Skin epidermis (tissue), 12 donors: ENCODE data around the gene VPS13D.
"Not testable (repeated sequence)": the region's sequence is repeated elsewhere in the genome, so short reads cannot be mapped to it uniquely, and the experiment has no call there.

Experiments used
- H3K27ac ChIP-seq, 21 experiments: fragments of 200-600 bp; sonication (generic) in 11 of 21; one replicate each; pipeline ENCODE4 v1.5.0; 2020; ENCODE audit warnings: mild to moderate bottlenecking in 3 of 21, inconsistent platforms in 2 of 21, moderate library complexity in 2 of 21
- H3K4me3 ChIP-seq, 7 experiments: fragments of 200-600 bp; sonication (generic) in 2 of 7; one replicate each; pipeline ENCODE4 v1.5.0; 2020; ENCODE audit warnings: inconsistent platforms in 2 of 7, mild to moderate bottlenecking in 2 of 7, moderate library complexity in 1 of 7

Gene VPS13D

DNA sequence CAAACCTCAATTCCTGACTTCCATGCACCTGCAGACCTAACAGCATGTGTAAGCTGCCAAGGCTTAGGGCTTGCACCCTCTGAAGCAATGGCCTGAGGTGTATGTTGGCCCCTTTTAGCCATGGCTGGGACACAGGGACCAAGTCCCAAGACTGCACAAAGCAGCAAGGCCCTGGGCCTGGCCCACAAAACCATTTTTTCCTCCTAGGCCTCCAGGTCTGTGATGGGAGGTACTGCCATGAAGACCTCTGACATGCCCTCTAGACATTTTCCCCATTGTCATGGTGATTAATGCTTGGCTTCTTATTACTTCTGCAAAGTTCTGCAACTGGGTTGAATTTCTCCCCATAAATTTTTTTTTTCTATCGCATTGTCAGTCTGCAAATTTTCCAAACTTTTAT lies 7.1 kb upstream of the VPS13D start:
- H3K4me3 ChIP-seq, H3K27ac ChIP-seq: not testable (repeated sequence)

GRCh38 chr1:12224092-12224491 lies 5.7 kb upstream of the VPS13D start:
- not testable (repeated sequence) for H3K27ac ChIP-seq, H3K4me3 ChIP-seq

DNA sequence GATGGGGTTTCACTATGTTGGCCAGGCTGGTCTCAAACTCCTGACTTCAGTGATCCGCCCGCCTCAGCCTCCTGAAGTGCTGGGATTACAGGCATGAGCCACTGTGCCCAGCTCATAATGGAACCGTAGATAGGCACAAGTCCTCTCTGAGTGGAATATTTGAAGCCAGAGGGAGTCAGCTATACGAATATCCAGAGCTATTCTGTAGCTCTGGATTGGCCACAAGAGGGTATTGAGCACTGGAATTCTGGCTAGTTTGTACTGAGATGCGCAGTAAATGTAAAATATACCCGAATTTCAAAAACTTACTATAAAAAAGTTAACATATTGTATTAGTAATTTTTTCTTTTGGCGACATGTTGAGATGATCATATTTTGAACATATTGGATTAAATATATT lies 851 bp upstream of the VPS13D start:
- Histone ChIP-seq H3K27ac (no peak overlapping the region), H3K4me3 (no peak overlapping the region)

DNA sequence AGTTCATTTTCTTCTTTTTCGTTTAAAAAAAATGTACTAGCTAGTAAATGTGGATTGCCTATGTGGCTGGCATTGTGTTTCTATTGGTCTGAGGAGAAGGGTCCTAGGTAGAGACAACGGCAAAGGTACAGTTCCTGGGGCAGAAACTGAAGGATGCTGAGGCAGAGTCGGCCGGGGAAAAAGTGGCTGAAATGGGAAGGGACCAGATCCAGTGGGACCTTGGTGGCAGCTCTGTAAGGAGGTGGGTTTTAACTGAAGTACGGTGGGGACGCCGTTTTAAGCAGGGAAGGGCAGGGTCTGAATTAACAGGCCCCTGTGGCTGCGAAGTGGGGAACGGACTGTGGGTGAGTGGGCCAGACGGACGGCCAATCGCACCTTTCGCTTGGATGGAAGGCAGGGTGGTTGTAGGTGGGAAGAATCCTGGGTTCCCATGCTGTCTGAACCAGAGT lies 420 bp upstream of the VPS13D start:
- Histone ChIP-seq H3K27ac (peak overlapping the region in 5 of 21 experiments; percentile 95 to 99 (median 99)), H3K4me3 (peak overlapping the region in 2 of 7 experiments; percentile 100)

DNA sequence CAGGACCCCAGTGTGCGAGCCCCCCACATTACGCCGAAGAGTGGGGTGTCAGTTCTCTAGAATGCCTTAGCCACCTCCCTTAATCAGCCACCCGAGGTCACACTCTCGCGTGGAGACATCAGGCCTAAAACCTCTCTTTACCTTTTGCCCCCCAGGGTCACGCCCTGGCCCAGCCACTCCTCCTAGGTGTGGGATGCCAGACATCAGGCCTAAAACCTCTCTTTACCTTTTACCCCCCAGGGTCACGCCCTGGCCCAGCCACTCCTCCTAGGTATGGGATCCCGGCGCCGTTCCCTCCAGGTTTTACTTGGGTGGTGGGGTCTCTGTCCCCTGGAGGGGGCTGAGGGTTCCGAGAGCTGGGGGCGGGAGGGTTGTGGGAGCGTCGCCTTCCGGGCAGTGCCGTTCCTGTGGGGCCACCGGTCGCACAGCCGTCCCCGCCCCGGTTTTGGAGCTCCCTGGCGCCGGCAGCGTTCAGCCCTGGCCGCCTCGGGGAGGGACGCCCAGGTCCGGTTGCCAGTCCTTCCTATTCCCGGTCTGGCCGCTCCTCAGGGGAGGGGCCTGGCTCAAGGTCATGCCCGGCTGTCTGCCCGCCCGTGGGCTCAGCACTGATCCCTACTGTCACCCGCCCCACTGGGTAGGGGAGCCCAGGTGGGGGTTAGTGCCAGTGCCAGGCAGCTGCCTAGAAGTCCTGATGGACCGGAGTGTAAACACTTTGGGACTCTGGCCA lies 882 bp downstream of the VPS13D start:
- peak overlapping the region; percentile 93 to 99 (median 98) for H3K27ac ChIP-seq
- peak overlapping the region; percentile 80 to 100 (median 99) for H3K4me3 ChIP-seq

DNA sequence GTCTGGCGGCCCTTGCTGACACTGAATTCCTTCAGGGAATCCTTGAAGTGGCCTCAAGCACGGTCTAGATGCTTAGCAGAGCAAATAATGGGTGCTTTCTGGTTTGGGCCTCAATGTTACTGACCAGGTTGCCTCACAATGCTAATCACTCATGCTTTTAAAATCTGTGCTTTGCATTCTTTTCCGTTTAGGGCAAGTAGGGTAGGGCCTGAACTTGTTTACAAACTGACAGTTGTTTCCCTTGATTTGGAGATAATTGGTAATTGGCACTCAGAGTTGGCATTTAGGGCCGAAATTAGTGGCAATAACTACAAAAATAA lies 1.4 kb downstream of the VPS13D start:
- H3K4me3 ChIP-seq = peak overlapping the region; percentile 80 to 100 (median 99)
- peak overlapping the region; percentile 93 to 99 (median 98) for H3K27ac ChIP-seq

- H3K4me3 ChIP-seq = no peak overlapping the region
- peak overlapping the region in 16 of 21 experiments; percentile 8 to 99 (median 97) for H3K27ac ChIP-seq
These were observed 2.4 kb downstream of the VPS13D start for GRCh38 chr1:12232221-12232620.

DNA sequence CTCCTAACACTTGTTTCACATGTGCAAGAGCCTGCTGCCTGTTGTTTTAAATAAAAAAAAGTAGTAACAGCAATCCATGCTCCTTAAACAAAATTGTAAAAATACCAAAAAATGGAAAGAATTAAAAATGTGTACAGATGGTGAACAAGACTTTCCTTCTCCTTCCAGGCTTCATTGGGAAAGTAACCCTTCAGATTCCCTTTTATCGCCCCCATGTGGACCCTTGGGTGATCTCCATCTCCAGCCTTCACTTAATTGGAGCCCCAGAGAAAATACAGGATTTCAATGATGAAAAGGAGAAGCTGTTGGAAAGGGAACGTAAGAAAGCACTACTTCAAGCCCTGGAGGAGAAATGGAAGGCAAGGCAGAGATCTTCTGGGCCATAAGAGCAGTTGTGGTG lies 14.2 kb downstream of the VPS13D start:
- H3K27ac ChIP-seq = peak overlapping the region in 20 of 21 experiments; percentile 9 to 68 (median 56)
- no peak overlapping the region for H3K4me3 ChIP-seq

- peak overlapping the region in 18 of 21 experiments; percentile 20 to 68 (median 58) for H3K27ac ChIP-seq
These were observed 14.8 kb downstream of the VPS13D start for GRCh38 chr1:12244585-12244984.

GRCh38 chr1:12245116-12245515 lies 15.3 kb downstream of the VPS13D start:
- Histone ChIP-seq H3K27ac (peak overlapping the region in 15 of 21 experiments; percentile 19 to 69 (median 61)), H3K4me3 (no peak overlapping the region)

More at GRCh38 chr1:12244585-12244984, 14.8 kb downstream of the VPS13D start:
- no peak overlapping the region for H3K4me3 ChIP-seq

GRCh38 chr1:12245733-12246132 lies 15.9 kb downstream of the VPS13D start:
- peak overlapping the region in 10 of 21 experiments; percentile 20 to 69 (median 54) for H3K27ac ChIP-seq
- no peak overlapping the region for H3K4me3 ChIP-seq

GRCh38 chr1:12246584-12246983 lies 16.8 kb downstream of the VPS13D start:
- Histone ChIP-seq H3K27ac (peak overlapping the region in 1 of 21 experiments; percentile 69), H3K4me3 (no peak overlapping the region)

GRCh38 chr1:12249181-12249580 lies 19.4 kb downstream of the VPS13D start:
- H3K27ac ChIP-seq = peak overlapping the region in 1 of 21 experiments; percentile 34
- H3K4me3 ChIP-seq = no peak overlapping the region

- Histone ChIP-seq H3K4me3 (no peak overlapping the region), H3K27ac (no peak overlapping the region)
These were observed 19.9 kb downstream of the VPS13D start for GRCh38 chr1:12249748-12250147.

DNA sequence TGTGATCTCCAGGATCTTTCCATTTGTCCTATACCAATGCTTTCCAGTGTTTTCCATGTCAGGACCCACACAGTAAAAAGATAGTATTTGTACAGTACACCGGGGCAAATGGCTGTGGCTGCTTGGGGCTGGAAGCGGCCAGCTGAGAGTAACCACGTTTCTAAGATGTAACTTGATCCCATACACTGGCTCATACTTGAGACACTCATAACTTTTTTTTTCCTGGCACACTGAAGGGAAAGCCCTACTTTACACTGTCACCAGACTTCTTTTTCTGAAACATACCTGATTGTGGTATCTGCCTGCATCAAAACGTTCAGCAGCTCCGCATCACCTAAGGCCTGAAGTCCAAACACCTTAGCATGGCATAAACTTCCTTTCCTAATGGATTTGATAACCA lies 21.6 kb downstream of the VPS13D start:
- no peak overlapping the region for H3K4me3 ChIP-seq
- H3K27ac ChIP-seq = no peak overlapping the region

- no peak overlapping the region for H3K4me3 ChIP-seq
- H3K27ac ChIP-seq = no peak overlapping the region
These were observed 26.1 kb downstream of the VPS13D start for GRCh38 chr1:12255913-12256312.

- no peak overlapping the region for H3K27ac ChIP-seq
- H3K4me3 ChIP-seq = no peak overlapping the region
These were observed 28.4 kb downstream of the VPS13D start for GRCh38 chr1:12258272-12258671.

DNA sequence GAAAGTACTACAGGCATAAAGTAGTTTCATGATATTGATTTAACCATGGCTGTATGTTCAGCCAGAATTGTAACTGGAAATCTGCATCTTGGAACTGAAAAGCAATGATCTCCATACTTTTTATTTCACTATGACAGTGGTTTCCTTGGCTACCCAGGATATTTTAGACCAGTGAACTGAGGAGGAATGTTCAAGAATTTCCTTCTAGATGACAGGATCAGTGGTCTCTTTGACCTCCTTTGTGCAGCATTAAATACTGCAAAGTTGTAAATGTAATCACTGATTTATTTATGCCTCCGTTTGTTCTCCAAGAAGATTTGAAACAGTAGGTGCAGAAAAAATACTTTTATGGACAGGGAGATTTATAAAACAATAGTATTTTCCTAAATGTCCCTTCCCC lies 39.5 kb downstream of the VPS13D start:
- H3K27ac ChIP-seq = no peak overlapping the region
- no peak overlapping the region for H3K4me3 ChIP-seq

DNA sequence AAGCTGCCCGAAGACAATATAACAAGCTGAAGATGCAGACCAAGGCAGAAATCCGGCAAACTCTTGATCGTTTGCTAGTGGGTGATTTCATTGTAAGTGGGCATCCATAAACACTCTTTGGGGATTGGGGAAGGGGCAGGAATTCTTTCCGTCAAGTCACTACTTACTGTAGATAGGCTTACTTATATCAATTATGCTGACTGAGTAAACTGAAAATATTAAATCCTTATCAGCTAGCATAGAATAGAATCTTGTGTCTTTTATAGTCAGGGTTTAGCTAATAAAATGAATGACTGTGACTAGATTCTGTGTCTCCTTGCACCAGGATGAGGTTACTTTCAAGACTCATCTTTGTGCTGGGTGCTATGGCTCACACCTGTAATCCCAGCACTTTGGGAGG lies 41.2 kb downstream of the VPS13D start:
- no peak overlapping the region for H3K4me3 ChIP-seq
- no peak overlapping the region for H3K27ac ChIP-seq

- no peak overlapping the region for H3K27ac ChIP-seq
- no peak overlapping the region for H3K4me3 ChIP-seq
These were observed 42.9 kb downstream of the VPS13D start for GRCh38 chr1:12272770-12273169.

DNA sequence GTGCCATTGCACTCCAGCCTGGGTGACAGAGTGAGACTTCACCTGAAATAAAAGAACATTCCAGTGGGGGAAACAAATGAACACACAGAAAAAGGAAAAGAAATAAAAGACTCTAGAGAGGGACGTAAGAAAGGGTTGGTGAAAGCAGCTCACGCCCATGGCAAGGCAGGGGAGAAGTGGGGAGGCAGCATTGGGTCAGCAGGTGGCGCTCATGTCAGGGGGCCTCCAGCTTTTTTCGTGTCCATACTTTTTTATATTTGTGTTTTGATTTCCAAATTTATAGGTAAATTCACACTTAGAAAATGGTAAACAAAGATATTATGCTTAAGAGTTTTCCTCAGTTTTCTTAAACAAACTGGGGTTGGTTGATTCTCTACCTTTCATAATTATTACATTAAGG lies 45.5 kb downstream of the VPS13D start:
- Histone ChIP-seq H3K27ac (no peak overlapping the region), H3K4me3 (no peak overlapping the region)

- no peak overlapping the region for H3K4me3 ChIP-seq
- no peak overlapping the region for H3K27ac ChIP-seq
These were observed 46.4 kb downstream of the VPS13D start for GRCh38 chr1:12276225-12276624.
